AG04449 (cell line): Measurements from ENCODE around the gene PSD2.

Experiments used
- CTCF ChIA-PET: fragments of 350-600 bp; formaldehyde crosslinking; extraction: SDS; loops from one replicate; lab custom pipeline; 2021; ENCODE audit warnings: antibody characterized with exemption; lab: Yijun Ruan, JAX
- POLR2A ChIA-PET: fragments of 400-600, 350-600 bp; formaldehyde crosslinking; extraction: SDS; loops from one replicate; lab custom pipeline; 2020; ENCODE audit warnings: antibody characterized with exemption, inconsistent platforms; lab: Yijun Ruan, JAX
- DNase-seq: peaks from one replicate; pipeline ENCODE4 v3.0.0-alpha.2; 2010; ENCODE audit warnings: low read depth, low spot score
- H3K4me3 ChIP-seq: 2 replicates; pipeline ENCODE4 v1.5.1; 2011; ENCODE audit warnings: low read depth, mild to moderate bottlenecking, control low read depth, low read length
- TF ChIP-seq, protein P1 (sequence below): IDR thresholded peaks from one replicate; pipeline ENCODE4 v1.5.1; 2011; ENCODE audit warnings: mild to moderate bottlenecking, moderate library complexity, low read length, control low read depth, inconsistent platforms; ENCODE audit not compliant: insufficient read depth; ENCODE audit errors: missing control alignments

PSD2 gene

DNA sequence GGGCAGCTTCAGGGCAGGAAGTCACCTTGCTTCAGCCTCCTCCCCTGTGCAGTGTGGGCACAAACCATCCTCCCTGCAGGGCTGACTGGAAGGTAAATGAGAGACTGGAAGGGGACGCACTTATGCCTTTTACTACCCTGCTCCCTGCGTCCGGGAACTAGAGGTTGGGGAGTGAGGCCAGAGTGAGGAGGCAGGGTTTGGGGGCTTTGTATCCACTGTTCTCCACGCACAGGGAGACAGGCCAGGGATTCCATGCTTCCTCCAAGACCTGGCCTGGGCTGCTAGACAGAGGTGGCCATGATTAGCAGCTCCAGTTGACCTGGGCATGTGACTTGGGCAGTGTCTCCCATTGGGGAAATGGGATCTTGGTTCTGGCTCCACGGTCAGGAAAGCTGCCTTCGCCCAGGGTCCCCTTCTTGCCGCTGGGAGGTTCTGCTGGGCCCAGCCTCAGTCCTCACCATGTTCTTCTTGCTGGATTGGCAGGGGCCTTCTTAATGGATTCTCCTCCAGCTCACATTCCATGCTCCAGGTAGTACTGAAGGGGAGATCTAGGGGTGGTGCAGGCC, 37.0 kb upstream of the PSD2 start:
- POLR2A ChIA-PET, result no interaction called here

GRCh38 chr5:139759219-139759721, 36.3 kb upstream of the PSD2 start:
- POLR2A ChIA-PET, result no interaction called here
- TF ChIP-seq, protein P1, sequence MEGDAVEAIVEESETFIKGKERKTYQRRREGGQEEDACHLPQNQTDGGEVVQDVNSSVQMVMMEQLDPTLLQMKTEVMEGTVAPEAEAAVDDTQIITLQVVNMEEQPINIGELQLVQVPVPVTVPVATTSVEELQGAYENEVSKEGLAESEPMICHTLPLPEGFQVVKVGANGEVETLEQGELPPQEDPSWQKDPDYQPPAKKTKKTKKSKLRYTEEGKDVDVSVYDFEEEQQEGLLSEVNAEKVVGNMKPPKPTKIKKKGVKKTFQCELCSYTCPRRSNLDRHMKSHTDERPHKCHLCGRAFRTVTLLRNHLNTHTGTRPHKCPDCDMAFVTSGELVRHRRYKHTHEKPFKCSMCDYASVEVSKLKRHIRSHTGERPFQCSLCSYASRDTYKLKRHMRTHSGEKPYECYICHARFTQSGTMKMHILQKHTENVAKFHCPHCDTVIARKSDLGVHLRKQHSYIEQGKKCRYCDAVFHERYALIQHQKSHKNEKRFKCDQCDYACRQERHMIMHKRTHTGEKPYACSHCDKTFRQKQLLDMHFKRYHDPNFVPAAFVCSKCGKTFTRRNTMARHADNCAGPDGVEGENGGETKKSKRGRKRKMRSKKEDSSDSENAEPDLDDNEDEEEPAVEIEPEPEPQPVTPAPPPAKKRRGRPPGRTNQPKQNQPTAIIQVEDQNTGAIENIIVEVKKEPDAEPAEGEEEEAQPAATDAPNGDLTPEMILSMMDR, result no peak
- CTCF ChIA-PET, result interaction anchor here (1.3 to 17.3 kb wide), 7 partner anchors 9 to 126 kb away, joined by 3 to 795 read pairs (median 6); no protein-coding TSS in a partner anchor
- no peak overlapping the region for H3K4me3 ChIP-seq
- no peak for DNase-seq

More for the DNA sequence above, 37.0 kb upstream of the PSD2 start:
- CTCF ChIA-PET, result interaction anchor here (0.9 to 17.3 kb wide), 8 partner anchors 8 to 125 kb away, joined by 3 to 795 read pairs (median 5); no protein-coding TSS in a partner anchor
- no peak overlapping the region for H3K4me3 ChIP-seq
- TF ChIP-seq, protein P1, result no peak
- no peak for DNase-seq

DNA sequence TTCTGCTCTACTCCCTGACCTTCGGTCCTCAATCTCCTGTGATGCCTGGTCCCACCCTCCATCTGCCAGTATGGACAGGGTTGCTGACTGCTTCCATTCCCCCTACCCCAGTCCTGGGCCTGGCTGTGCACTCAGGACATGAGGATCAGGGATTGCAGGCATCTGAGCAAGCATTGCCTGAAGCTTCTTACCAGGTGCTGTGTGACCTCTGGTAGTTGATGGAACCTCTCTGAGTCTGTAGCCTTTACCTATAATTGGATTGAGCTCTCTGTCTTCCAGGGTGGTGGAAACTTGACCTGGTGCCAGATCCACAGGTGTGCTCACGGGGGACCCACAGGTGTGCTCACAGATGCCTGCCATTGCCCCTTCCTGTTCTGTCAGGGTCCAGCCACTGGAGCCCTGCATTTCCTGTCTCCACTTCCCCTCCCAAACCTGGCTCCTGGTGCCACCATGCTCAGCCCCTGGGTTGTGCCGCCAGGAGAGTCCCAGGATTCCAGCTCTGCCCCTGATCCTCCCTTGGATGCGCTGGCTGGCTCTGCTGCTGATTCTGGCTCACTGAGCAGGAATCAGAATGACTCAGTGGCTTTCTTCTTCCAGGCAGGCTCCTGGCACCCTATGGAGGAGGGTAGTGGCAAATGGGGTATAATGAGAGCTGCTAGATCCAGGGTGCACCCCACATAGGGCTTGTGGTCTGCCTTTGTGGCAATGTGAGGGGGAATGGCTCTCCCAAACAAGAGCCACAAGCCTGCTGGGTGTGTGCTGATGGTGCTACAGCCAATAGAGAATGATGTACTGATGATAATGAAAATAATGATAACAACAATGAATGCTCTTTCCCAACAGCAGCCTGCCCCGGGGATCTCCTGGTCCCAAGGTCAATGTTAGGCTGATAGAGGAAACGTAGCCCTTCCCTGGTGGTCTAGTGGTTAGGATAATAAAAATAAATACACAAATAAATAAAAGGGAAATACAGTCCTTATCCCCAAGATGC, 35.2 kb upstream of the PSD2 start:
- TF ChIP-seq, protein P1, result no peak
- CTCF ChIA-PET, result interaction anchor here (1.3 to 17.3 kb wide), 6 partner anchors 7 to 127 kb away, joined by 3 to 795 read pairs (median 6); no protein-coding TSS in a partner anchor
- no peak for DNase-seq
- H3K4me3 ChIP-seq, result no peak overlapping the region
- POLR2A ChIA-PET, result no interaction called here

DNA sequence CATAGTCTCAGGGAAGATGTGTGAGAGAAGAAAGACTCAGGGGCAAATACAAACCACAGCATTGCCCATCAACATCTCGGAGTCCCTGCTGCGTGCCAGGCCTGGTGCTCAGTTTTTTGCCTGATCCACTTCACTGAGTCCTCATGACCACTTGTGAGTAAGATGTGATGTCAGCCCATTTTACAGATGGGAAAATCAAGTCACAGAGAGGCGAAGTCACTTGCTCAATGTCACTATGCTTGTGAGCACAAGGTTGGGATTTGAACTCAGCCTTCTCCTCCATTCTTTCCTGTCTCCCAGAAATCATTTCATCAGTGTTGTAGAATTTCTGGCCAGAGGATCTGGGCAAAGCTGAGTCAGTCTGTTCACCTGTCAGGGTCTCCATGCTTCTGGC, 34.6 kb upstream of the PSD2 start:
- POLR2A ChIA-PET, result no interaction called here
- CTCF ChIA-PET, result interaction anchor here (1.5 to 17.3 kb wide), 2 partner anchors 10 to 128 kb away, joined by 6 to 795 read pairs; no protein-coding TSS in a partner anchor
- DNase-seq, result no peak
- TF ChIP-seq, protein P1, result no peak
- H3K4me3 ChIP-seq, result no peak overlapping the region

DNA sequence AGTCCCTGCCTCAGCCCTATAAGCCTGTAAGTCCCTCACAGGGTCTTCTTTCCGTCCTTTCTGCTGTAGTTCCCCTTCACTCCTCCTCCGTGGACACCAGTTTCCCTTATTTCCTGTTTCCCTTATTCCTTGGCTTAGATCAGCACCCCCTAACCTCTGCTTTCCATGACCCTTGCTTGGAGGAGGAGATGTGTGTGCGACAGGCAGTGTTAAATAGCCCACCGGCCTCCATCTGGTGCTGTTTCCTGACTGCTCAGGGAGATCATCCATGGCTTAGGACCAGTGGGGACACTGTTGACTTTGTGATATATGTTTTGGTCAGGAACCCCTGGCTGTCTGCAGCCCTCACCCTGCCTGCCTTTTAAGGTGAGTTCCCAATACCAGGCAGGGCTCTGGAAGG, 34.1 kb upstream of the PSD2 start:
- no peak for DNase-seq
- TF ChIP-seq, protein P1, result no peak
- CTCF ChIA-PET, result interaction anchor here (1.2 to 17.3 kb wide), 3 partner anchors 8 to 128 kb away, joined by 3 to 795 read pairs (median 15); no protein-coding TSS in a partner anchor
- POLR2A ChIA-PET, result no interaction called here
- H3K4me3 ChIP-seq, result no peak overlapping the region
